RWPE1 (cell line): ENCODE data around the gene UBTD2.
A peak's percentile ranks its signal among the peaks of the same experiment; 100 is the strongest.

Experiments used
- CTCF ChIA-PET: fragments of 350-600 bp; sonication (Branson Sonifier 250); formaldehyde crosslinking; extraction: SDS; loops from one replicate; lab custom pipeline; 2021; lab: Yijun Ruan, JAX
- POLR2A ChIA-PET: fragments of 400-600 bp; formaldehyde crosslinking; extraction: SDS; loops from one replicate; lab custom pipeline; 2020; ENCODE audit warnings: antibody characterized with exemption; ENCODE audit not compliant: low non-redundant PET; lab: Yijun Ruan, JAX
- DNase-seq: peaks from one replicate; pipeline ENCODE4 v3.0.0; 2012; ENCODE audit warnings: low spot score
- H3K27ac ChIP-seq: fragments of 450-650 bp; 2 replicates; pipeline ENCODE4 v1.5.1; 2017
- CTCF ChIP-seq: fragments of 450-650 bp; conservative IDR thresholded peaks from 2 replicates; pipeline ENCODE4 v1.5.1; 2017; ENCODE audit warnings: low read depth, mild to moderate bottlenecking

Gene UBTD2

GRCh38 chr5:172303572-172304335, 20.2 kb upstream of the UBTD2 start:
- no peak overlapping the region for H3K27ac ChIP-seq
- peak; percentile 67 for DNase-seq
- ChIA-PET POLR2A (interaction anchor here (0.6 kb wide), 1 partner anchor 45 kb away, joined by 4 read pairs; no protein-coding TSS in a partner anchor), CTCF (interaction anchor here (0.5 to 2.0 kb wide), 4 partner anchors 10 to 386 kb away, joined by 3 to 14 read pairs (median 3); no protein-coding TSS in a partner anchor)
- TF ChIP-seq CTCF, result no peak

- CTCF ChIA-PET, result interaction anchor here (0.7 to 2.0 kb wide), 2 partner anchors 10 to 141 kb away, joined by 3 to 14 read pairs; no protein-coding TSS in a partner anchor
Measured at GRCh38 chr5:172303162-172303561, 19.6 kb upstream of the UBTD2 start.

GRCh38 chr5:172302047-172302710, 18.6 kb upstream of the UBTD2 start:
- ChIA-PET CTCF (interaction anchor here (0.7 to 2.0 kb wide), 4 partner anchors 9 to 70 kb away, joined by 3 to 14 read pairs (median 4); no protein-coding TSS in a partner anchor), POLR2A (interaction anchor here (0.6 kb wide), 1 partner anchor 59 kb away, joined by 4 read pairs; no protein-coding TSS in a partner anchor)
- DNase-seq, result no peak
- no peak for TF ChIP-seq CTCF
- H3K27ac ChIP-seq, result no peak overlapping the region

More at GRCh38 chr5:172303162-172303561, 19.6 kb upstream of the UBTD2 start:
- no peak overlapping the region for H3K27ac ChIP-seq
- no peak for TF ChIP-seq CTCF
- POLR2A ChIA-PET, result interaction anchor here (0.6 kb wide), 1 partner anchor 45 kb away, joined by 4 read pairs; no protein-coding TSS in a partner anchor
- DNase-seq, result no peak

GRCh38 chr5:172299916-172300439, 16.4 kb upstream of the UBTD2 start:
- no peak for TF ChIP-seq CTCF
- ChIA-PET CTCF (no interaction called here), POLR2A (no interaction called here)
- DNase-seq, result no peak
- no peak overlapping the region for H3K27ac ChIP-seq

GRCh38 chr5:172294831-172295230, 11.3 kb upstream of the UBTD2 start:
- no peak for TF ChIP-seq CTCF
- DNase-seq, result no peak
- H3K27ac ChIP-seq, result no peak overlapping the region
- POLR2A ChIA-PET, result no interaction called here
- CTCF ChIA-PET, result interaction anchor here (1.0 kb wide), 1 partner anchor 106 kb away, joined by 3 read pairs; the partner anchor contains the start of gene STK10
